Activated naive CD4-positive, alpha-beta T cell treated with Interleukin-2 at 50 U/mL for 16 hours (primary cell): ENCODE measurements around the gene BBC3.
"Not testable (repeated sequence)": the region's sequence is repeated elsewhere in the genome, so short reads cannot be mapped to it uniquely, and the experiment has no call there.

Experiments used
- DNase-seq: peaks from one replicate; pipeline ENCODE4 v3.0.0-alpha.2; 2020

Gene BBC3, protein sequence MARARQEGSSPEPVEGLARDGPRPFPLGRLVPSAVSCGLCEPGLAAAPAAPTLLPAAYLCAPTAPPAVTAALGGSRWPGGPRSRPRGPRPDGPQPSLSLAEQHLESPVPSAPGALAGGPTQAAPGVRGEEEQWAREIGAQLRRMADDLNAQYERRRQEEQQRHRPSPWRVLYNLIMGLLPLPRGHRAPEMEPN

GRCh38 chr19:47230921-47231214 lies at the start of gene BBC3:
Gene BBC3, minus strand, starts transcription at chr19:47231199. Its CDS starts 2,768 bp downstream, at chr19:47228431.
- no peak for DNase-seq

- DNase-seq = peak; percentile 67
Observed at GRCh38 chr19:47280183-47280797, 49.3 kb upstream of the BBC3 start.

GRCh38 chr19:47276513-47276912 lies 45.5 kb upstream of the BBC3 start:
- DNase-seq = not testable (repeated sequence)

DNA sequence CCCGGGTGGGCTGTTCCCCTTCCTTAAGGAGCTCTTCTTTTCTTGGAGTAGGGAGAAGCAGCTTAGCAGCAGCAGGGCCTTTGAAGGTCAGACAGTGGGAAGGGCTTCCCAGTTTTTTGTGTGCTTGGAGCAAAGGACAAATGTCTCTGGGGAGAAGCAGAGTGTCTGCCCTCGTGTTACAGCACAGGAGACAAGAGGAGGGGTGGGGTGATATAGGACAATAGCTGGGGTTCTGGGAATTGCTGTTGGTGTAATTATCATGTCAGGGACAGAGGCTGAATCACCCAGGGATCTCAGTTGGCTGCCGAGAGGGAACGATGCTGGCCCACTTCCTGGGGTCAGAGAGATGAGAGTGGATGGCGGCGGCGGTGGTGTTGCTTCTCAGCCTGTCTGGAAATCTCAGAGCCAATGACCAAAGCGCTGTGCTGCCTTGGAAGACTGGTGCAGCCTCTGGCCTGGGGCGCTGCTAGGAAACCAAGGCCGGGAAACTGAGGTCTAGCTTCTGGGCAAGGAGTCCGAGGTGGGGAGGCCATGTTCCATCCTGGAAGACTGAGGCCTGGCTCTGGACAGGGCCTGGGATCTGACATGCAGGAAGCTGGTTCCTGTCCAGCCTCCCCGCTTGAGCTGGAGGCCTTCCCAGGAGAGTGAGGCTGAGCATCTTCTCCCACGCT lies 44.9 kb upstream of the BBC3 start:
- DNase-seq = no peak

DNA sequence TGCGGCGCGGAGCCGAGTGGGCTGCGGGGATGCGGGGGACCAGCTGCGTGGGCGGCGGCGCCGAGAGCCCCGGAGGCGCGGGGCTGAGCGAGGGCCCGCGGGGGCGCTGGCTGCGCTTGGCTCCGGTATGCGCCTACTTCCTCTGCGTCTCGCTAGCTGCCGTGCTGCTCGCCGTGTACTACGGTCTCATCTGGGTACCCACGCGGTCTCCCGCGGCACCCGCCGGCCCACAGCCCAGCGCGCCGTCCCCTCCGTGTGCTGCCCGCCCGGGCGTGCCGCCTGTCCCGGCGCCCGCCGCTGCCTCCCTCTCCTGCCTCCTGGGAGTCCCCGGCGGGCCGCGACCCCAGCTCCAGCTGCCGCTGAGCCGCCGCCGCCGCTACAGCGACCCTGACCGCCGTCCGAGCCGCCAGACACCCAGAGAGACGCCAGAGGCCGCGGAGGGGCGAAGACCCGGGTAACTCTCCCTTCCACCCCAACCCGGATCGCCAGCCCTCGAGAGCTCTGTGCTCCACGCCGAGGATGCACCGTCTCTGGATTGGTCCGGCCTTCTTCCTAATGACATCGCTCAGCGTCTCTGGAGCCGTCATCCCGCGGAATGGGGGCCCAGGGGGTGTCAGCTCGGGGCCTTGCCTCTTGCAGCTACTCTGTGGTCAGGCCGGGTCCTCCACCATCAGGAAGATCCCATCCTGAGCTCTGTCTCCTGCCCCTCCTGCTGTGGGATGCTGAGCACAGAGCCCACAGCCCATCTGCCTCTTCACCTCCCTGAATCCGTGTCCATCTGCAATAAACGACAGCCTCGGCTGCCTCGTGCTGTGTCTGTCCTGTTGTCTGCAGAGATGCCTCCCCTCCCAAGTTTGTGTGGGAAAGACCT lies 44.1 kb upstream of the BBC3 start:
- DNase-seq = no peak

DNA sequence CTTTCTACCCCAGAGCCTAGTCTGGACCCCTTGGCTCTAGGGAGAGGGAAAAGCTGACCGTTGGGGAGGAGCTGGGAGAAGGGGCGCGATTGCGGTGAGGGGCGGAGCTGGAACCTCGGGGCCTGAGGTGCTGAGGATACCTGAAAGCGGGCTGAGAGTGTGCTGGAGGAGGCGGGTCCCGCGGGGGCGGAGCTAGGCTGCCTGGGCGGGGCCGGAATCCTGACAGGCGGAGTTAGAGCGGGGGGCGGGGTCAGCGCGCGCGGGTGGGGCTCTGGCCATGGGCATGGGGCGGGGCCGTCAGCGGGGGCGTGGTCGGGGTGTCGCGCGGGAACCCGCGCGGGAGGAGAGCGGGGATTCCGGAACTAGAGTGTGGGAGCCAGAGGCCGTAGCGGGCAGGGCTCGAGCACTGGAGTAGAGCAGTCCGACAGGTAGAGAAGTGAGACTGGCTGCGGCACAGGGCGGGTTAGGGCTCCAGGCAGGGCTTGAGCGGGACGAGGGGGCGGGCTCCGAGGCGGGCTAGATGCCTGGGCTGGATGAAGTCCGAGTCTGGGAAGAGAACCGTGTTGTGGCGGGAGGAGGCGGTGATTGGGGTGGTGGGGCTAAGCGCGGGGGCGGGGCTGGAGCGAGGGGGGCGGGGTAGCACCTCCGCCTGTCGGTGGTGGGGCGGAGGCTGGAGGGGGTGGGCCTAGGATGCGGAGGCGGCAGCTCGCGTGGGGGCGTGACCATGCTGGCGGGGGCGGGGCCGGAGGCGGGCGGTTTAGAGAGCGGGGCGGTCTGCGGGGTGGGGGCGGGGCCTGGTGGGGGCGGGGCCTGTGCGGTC lies 43.3 kb upstream of the BBC3 start, which contains the start of gene INAFM1:
INAFM1 (plus strand) TSS at position 815 of the 820 bp plus-strand sequence. CDS start 35 bp downstream, outside the sequence.
- peak; percentile 98 for DNase-seq

- DNase-seq = peak; percentile 91
Observed at GRCh38 chr19:47273313-47274070, 42.5 kb upstream of the BBC3 start.

DNA sequence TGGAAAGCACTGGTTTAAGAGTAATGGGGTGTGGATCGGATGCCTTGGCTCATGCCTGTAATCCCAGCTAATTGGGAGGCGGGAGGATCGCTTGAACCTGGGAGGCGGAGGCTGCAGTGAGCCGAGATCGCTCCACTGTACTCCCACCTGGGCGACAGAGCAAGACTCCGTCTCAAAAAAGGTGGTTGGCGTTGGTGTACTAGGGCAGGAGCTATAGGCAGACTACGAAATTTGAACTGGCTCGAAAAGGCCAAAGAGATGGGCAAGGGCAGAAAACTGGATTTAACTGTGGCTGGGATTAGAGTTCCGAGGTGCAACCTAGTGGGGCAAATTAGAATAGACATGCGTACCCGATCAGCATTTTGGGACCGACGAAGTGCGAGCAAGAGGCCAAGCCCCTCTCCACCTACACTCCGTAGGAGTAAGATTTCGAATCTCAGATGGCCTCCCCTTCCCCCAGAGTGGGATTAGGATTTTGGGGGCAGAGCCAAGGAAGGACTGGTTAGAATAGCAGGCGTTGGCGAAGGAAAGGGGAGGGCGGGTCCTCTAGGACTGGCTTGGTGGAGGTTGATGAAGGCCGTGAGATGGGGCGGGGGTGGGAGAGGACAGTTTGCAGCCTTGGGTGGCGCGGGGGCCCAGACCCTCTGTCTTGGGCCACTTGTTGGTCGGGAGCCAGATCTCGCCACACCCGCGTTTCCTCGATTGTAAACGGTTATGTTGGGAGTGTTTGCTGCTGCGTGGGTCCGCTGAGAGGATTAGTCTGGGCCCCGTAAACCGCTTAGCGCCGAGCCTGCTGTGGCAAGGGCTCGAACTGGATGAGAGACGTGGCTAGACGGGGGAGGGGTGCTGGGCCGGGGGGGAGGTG lies 41.7 kb upstream of the BBC3 start:
- no peak for DNase-seq

GRCh38 chr19:47271949-47272348 lies 41.0 kb upstream of the BBC3 start:
- DNase-seq = no peak

- DNase-seq = no peak
Observed at GRCh38 chr19:47270408-47270807, 39.4 kb upstream of the BBC3 start.

- no peak for DNase-seq
Observed at GRCh38 chr19:47269596-47269995, 38.6 kb upstream of the BBC3 start.

- no peak for DNase-seq
Observed at GRCh38 chr19:47268028-47268427, 37.0 kb upstream of the BBC3 start.

DNA sequence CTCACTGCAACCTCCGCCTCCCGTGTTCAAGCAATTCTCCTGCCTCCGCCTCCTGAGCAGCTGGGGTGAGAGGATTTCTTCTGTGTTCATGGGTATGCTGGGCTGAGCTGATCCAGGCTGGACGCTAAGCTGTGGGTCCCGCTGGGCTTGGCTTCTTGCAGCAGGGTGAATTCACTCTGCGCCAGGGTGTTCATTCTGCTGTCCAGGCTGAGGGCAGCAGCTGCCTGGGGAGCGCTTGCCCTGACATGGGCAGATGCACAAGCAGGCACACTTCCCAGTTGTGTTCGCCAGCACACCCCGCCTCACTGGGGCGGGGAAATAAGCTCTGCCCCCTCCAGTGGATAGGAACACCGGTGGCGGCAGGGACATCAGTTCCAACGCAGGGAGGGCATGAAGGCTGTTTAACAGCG lies 36.4 kb upstream of the BBC3 start:
- no peak for DNase-seq

GRCh38 chr19:47266401-47266941 lies 35.5 kb upstream of the BBC3 start:
- DNase-seq = no peak

- DNase-seq = no peak
Observed at GRCh38 chr19:47264629-47265028, 33.6 kb upstream of the BBC3 start.

- DNase-seq = not testable (repeated sequence)
Observed at GRCh38 chr19:47261946-47262793, 31.2 kb upstream of the BBC3 start.

DNA sequence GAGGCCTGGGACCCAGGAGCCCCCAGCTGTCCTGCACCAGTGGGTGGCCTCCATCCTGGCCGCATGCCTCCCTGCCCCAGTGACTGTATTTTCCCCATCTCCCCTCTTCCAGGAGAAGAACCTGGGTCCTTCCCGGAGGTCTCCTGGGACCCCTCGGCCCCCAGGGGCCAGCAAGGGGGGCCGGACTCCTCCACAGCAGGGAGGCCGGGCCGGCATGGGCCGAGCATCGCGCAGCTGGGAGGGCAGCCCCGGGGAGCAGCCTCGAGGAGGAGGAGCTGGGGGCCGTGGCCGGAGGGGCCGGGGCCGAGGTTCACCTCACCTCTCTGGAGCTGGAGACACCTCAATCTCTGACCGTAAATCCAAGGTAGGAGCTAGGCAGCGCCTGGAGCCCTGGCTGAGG lies 29.5 kb upstream of the BBC3 start:
- DNase-seq = no peak

- DNase-seq = no peak
Observed at GRCh38 chr19:47258895-47259555, 28.0 kb upstream of the BBC3 start.

DNA sequence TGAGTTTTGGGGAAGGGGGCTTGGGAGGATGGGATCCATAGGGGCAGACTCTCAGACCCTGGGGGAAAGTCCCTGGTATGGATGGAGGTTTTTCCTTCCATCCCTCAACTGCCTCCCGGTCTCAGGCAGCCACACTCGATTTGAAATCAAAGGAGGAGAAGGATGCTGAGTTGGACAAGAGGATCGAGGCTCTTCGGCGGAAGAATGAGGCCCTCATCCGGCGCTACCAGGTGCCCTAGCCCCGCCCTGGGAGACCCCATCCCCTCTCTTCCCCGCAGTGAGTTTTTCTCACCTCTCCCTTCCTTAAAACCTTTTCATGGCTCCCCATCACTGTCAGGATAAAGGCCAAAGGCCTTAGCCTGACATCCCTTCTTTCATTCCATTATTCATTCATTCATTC lies 27.4 kb upstream of the BBC3 start:
- DNase-seq = no peak
